Endodermal cell (in vitro differentiated cells): ENCODE measurements around the gene EEF1AKMT4. TPM values are rescaled to one million over a fixed set of nuclear protein-coding genes. Genes with fewer than 3 reads are reported as not detected.

Experiments used
- DNase-seq: peaks from one replicate; pipeline ENCODE4 v3.0.0-alpha.2; 2017
- H3K27ac ChIP-seq: 2 replicates; pipeline ENCODE4 v1.5.1; 2013; ENCODE audit warnings: mild to moderate bottlenecking, low read depth, low read length, moderate library complexity
- H3K27me3 ChIP-seq: 2 replicates; pipeline ENCODE4 v1.6.1; 2013; ENCODE audit warnings: mild to moderate bottlenecking, low read length, moderate library complexity; ENCODE audit not compliant: insufficient read depth, control insufficient read depth, poor library complexity, severe bottlenecking
- H3K36me3 ChIP-seq: 2 replicates; pipeline ENCODE4 v1.7.0; 2013; ENCODE audit warnings: mild to moderate bottlenecking, low read length, moderate library complexity; ENCODE audit not compliant: control insufficient read depth, insufficient read depth
- H3K4me1 ChIP-seq: one replicate; pipeline ENCODE4 v1.7.0; 2013; ENCODE audit warnings: low read length; ENCODE audit not compliant: control insufficient read depth, insufficient read depth
- H3K4me3 ChIP-seq: 2 replicates; pipeline ENCODE4 v1.5.1; 2013; ENCODE audit warnings: mild to moderate bottlenecking, low read length, moderate library complexity
- H3K9ac ChIP-seq: 2 replicates; pipeline ENCODE4 v1.6.1; 2013; ENCODE audit warnings: mild to moderate bottlenecking, low read length, moderate library complexity; ENCODE audit not compliant: poor library complexity, severe bottlenecking; ENCODE audit errors: extremely low read depth
- H3K9me3 ChIP-seq: 2 replicates; pipeline ENCODE4 v1.6.1; 2013; ENCODE audit warnings: mild to moderate bottlenecking, low read length, moderate library complexity; ENCODE audit not compliant: control insufficient read depth
- H3K27ac Mint-ChIP-seq: 2 replicates; pipeline ENCODE4 v1.8.0; 2020; ENCODE audit warnings: mixed read lengths
- H3K27me3 Mint-ChIP-seq: 2 replicates; pipeline ENCODE4 v1.8.0; 2021; ENCODE audit warnings: mild to moderate bottlenecking, mixed read lengths; ENCODE audit not compliant: insufficient read depth
- H3K36me3 Mint-ChIP-seq: 2 replicates; pipeline ENCODE4 v1.8.0; 2020; ENCODE audit warnings: low read depth, mixed read lengths
- H3K4me1 Mint-ChIP-seq: 2 replicates; pipeline ENCODE4 v1.8.0; 2020; ENCODE audit warnings: mixed read lengths
- H3K4me3 Mint-ChIP-seq: 2 replicates; pipeline ENCODE4 v1.8.0; 2020; ENCODE audit warnings: mild to moderate bottlenecking, moderate library complexity, mixed read lengths
- H3K9me3 Mint-ChIP-seq: 2 replicates; pipeline ENCODE4 v1.8.0; 2020; ENCODE audit warnings: mild to moderate bottlenecking, mixed read lengths
- CTCF ChIP-seq: fragments of 200-600 bp; sonication (generic); conservative IDR thresholded peaks from 2 replicates; pipeline ENCODE4 v1.5.0; 2021; ENCODE audit warnings: antibody characterized with exemption, mild to moderate bottlenecking
- WGBS, 2 experiments: methylation state at CpG; one replicate each; pipeline versions ENCODE4 v1.1.5 to v1.1.7; 2013; ENCODE audit warnings: missing lambda C conversion rate in 2 of 2, mixed read lengths in 1 of 2; ENCODE audit not compliant: insufficient coverage in 1 of 2, insufficient read length in 1 of 2; 5-methylcytosine and 5-hydroxymethylcytosine counted together
- total RNA-seq, 2 donors: library from RNA; stranded (reverse); fragmentation: NEBNext Ultra II Directional in 1 of 2; extraction: Animal tissue kit (Norgen Biotek cat#: 25700) in 1 of 2; gene quantifications; 2 replicates in 1 of 2; 3 replicates in 1 of 2; pipeline ENCODE4 v1.2.1, GENCODE V29; 2021

The EEF1AKMT4 gene
- total RNA-seq, 2 donors from 2014 or later, result 4.5 to 5.2 TPM

GRCh38 chr3:184248454-184249411 lies 739 bp upstream of the EEF1AKMT4 start, which contains the start of gene ALG3:
Gene ALG3, minus strand, starts transcription at chr3:184248962. Its CDS starts 22 bp downstream, at chr3:184248940.
- peak within 1 kb of the TSS; percentile 98 for H3K27ac Mint-ChIP-seq
- Histone ChIP-seq H3K27me3 (peaks cover 24% of the 10 kb centered on the region), H3K9ac (peak within 1 kb of the TSS; percentile 87), H3K4me3 (peak within 1 kb of the TSS; percentile 100), H3K36me3 (peaks cover 17% of the 10 kb centered on the region), H3K27ac (peak within 1 kb of the TSS; percentile 76), H3K9me3 (no peaks in the 10 kb centered on the region), H3K4me1 (no peaks in the 10 kb centered on the region)
- TF ChIP-seq CTCF, result no peak
- H3K4me3 Mint-ChIP-seq, result peak within 1 kb of the TSS; percentile 82
- peaks cover 14% of the 10 kb centered on the region for H3K27me3 Mint-ChIP-seq
- H3K9me3 Mint-ChIP-seq, result no peaks in the 10 kb centered on the region
- H3K4me1 Mint-ChIP-seq, result peaks cover 1% of the 10 kb centered on the region
- peak; percentile 96 for DNase-seq
- H3K36me3 Mint-ChIP-seq, result peaks cover 12% of the 10 kb centered on the region
- WGBS, 2 experiments, result 0% methylated on average over 26 to 49 of the region's 49 CpGs

- no peak overlapping the region for H3K27ac ChIP-seq
- H3K36me3 ChIP-seq, result peaks cover 4% of the 10 kb centered on the region
- H3K9ac ChIP-seq, result no peak overlapping the region
- no peaks in the 10 kb centered on the region for H3K4me1 ChIP-seq
- Mint-ChIP-seq H3K36me3 (no peaks in the 10 kb centered on the region), H3K27ac (peak overlapping the region; percentile 64), H3K4me1 (peaks cover 1% of the 10 kb centered on the region), H3K4me3 (peak overlapping the region; percentile 82), H3K27me3 (peaks cover 26% of the 10 kb centered on the region), H3K9me3 (no peaks in the 10 kb centered on the region)
- WGBS, 2 experiments, result 8 to 17% methylated on average over 11 to 20 of the region's 20 CpGs
- TF ChIP-seq CTCF, result peak; percentile 95
- H3K27me3 ChIP-seq, result peaks cover 40% of the 10 kb centered on the region
- no peaks in the 10 kb centered on the region for H3K9me3 ChIP-seq
- peak overlapping the region; percentile 100 for H3K4me3 ChIP-seq
- peak; percentile 98 for DNase-seq
These were observed 826 bp downstream of the EEF1AKMT4 start for GRCh38 chr3:184250167-184250828.

GRCh38 chr3:184255291-184256039 lies 6.0 kb downstream of the EEF1AKMT4 start:
- 93 to 100% methylated on average over 3 of the region's 3 CpGs for WGBS, 2 experiments
- H3K4me1 Mint-ChIP-seq, result peaks cover 3% of the 10 kb centered on the region
- H3K9me3 Mint-ChIP-seq, result no peaks in the 10 kb centered on the region
- TF ChIP-seq CTCF, result no peak
- no peak overlapping the region for H3K27ac Mint-ChIP-seq
- Histone ChIP-seq H3K4me3 (no peak overlapping the region), H3K4me1 (no peaks in the 10 kb centered on the region), H3K9me3 (no peaks in the 10 kb centered on the region), H3K27ac (no peak overlapping the region), H3K9ac (no peak overlapping the region), H3K27me3 (peaks cover 89% of the 10 kb centered on the region), H3K36me3 (no peaks in the 10 kb centered on the region)
- peaks cover 6% of the 10 kb centered on the region for H3K36me3 Mint-ChIP-seq
- peaks cover 65% of the 10 kb centered on the region for H3K27me3 Mint-ChIP-seq
- no peak for DNase-seq
- no peak overlapping the region for H3K4me3 Mint-ChIP-seq
